Loucy (cell line): ENCODE results near the gene WRAP73.

Experiments used
- EZH2phosphoT487 ChIP-seq: fragments of 200-600 bp; IDR thresholded peaks from 2 replicates; pipeline ENCODE4 v1.6.1; 2018; ENCODE audit warnings: antibody characterized with exemption, mild to moderate bottlenecking, moderate library complexity, borderline replicate concordance
- TF ChIP-seq, protein P1 (sequence below): fragments of 200-600 bp; sonication (generic); conservative IDR thresholded peaks from 2 replicates; pipeline ENCODE4 v1.5.1; 2014; ENCODE audit warnings: mild to moderate bottlenecking, antibody characterized with exemption, low read length

DNA sequence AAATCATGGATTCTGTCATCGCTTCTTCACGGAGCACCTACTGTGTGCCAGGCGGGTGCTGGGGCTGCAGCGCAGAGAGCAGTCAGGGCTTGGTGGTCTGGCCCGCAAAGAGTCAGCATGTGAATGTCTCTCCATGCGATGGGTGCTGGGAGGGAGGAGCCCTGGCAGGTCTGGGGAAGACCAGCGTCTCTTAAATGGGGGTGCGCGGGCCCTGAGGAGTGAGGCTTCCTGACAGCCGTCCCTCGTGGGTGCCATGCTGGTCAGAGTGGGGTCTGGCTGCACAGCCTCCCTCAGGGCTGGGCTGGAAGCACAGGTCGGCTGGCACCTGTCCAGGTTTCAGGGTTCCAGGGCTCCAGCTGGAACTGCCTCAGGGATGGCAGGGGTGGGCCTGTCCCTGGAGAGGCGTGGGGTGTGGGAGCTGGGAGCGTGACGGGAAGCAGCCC, 20.9 kb upstream of the WRAP73 start:
- TF ChIP-seq, protein P1, sequence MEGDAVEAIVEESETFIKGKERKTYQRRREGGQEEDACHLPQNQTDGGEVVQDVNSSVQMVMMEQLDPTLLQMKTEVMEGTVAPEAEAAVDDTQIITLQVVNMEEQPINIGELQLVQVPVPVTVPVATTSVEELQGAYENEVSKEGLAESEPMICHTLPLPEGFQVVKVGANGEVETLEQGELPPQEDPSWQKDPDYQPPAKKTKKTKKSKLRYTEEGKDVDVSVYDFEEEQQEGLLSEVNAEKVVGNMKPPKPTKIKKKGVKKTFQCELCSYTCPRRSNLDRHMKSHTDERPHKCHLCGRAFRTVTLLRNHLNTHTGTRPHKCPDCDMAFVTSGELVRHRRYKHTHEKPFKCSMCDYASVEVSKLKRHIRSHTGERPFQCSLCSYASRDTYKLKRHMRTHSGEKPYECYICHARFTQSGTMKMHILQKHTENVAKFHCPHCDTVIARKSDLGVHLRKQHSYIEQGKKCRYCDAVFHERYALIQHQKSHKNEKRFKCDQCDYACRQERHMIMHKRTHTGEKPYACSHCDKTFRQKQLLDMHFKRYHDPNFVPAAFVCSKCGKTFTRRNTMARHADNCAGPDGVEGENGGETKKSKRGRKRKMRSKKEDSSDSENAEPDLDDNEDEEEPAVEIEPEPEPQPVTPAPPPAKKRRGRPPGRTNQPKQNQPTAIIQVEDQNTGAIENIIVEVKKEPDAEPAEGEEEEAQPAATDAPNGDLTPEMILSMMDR: no peak
- TF ChIP-seq EZH2phosphoT487: no peak
